ENCODE measurements around the gene ZNF200. TPM values are rescaled to one million over a fixed set of nuclear protein-coding genes. Genes with fewer than 3 reads are reported as not detected.

Gene ZNF200
- total and polyA plus RNA-seq, 2 donors (not counting 1 experiment from before 2014, with no cell fraction given), result 2.7 to 20.1 TPM

DNA sequence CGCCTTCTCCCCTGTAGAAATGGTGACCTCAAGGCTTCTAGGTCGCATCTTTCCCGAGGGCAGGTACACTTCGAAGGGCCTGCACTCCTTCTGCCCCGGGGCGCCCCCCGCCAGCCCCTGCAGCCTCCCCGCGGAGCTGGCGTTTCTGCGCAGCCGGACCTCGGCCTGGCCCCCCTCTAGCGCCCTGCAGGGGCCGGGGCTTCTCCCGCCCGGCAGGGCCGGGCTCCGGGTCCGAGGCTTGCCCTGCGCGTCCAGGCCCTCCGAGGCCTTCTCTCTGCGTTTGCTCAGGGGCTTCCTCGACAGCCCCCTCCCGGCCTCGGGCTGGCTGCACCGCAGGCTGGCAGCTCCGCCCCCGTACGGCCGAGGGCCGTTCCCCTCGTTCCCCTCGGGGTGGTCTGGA lies 19.4 kb upstream of the ZNF200 start:
- no peak overlapping the region for H2AFZ ChIP-seq (ENCODE audit: insufficient read depth, low read depth, low read length, poor library complexity, severe bottlenecking)
- ATAC-seq (ENCODE audit: low read depth), result no peak
- CTCF ChIA-PET, result no interaction called here
- no peak overlapping the region for H3K4me2 ChIP-seq (replicated peaks; ENCODE audit: low read depth, low read length, poor library complexity, severe bottlenecking)
- Mint-ChIP-seq H3K4me3 (no peak overlapping the region), H3K27me3 (peaks cover 25% of the 10 kb centered on the region), H3K9me3 (ENCODE audit: insufficient read depth) (no peaks in the 10 kb centered on the region), H3K27ac (no peak overlapping the region), H3K4me1 (no peaks in the 10 kb centered on the region)
- 63% methylated on average over 32 of the region's 35 CpGs for WGBS (ENCODE audit: insufficient coverage)
- H3K4me1 ChIP-seq (ENCODE audit: control insufficient read depth in 2 of 2, insufficient read depth in 2 of 2, low read length in 2 of 2), result no peaks in the 10 kb centered on the region
- no peaks in the 10 kb centered on the region for H3K79me2 ChIP-seq (ENCODE audit: control insufficient read depth, insufficient read depth, low read length)
- H4K20me1 ChIP-seq (ENCODE audit: control insufficient read depth, insufficient read depth, low read length, poor library complexity, severe bottlenecking), result no peaks in the 10 kb centered on the region
- TF ChIP-seq EZH2 (IDR thresholded peaks at IDR 0.05; ENCODE audit: borderline replicate concordance, insufficient read depth, low read depth, low read length, poor library complexity, severe bottlenecking), result no peak
- TF ChIP-seq CTCF (IDR thresholded peaks at IDR 0.05), result no peak
- intact Hi-C loops (cut with micrococcal nuclease), result no loop called here
- no peak for DNase-seq
- no peak overlapping the region for H3K4me3 ChIP-seq (ENCODE audit: control extremely low read depth in 1 of 5, extremely low read depth in 1 of 5, insufficient read depth in 1 of 5, low read depth in 2 of 5, low read length in 4 of 5)
- H3K36me3 ChIP-seq (replicated peaks in 1 of 2; ENCODE audit: control extremely low read depth in 1 of 2, control insufficient read depth in 1 of 2, extremely low read depth in 1 of 2, insufficient read depth in 2 of 2, low read length in 1 of 2), result no peaks in the 10 kb centered on the region
- no peak overlapping the region for H3K27ac ChIP-seq (ENCODE audit: low read length in 2 of 2)
- peaks cover 0 to 5% (median 0%) of the 10 kb centered on the region in 3 donors for H3K9me3 ChIP-seq (ENCODE audit: control extremely low read depth in 1 of 3, control insufficient read depth in 2 of 3, insufficient read depth in 1 of 3, low read length in 2 of 3)
- H3K9ac ChIP-seq (ENCODE audit: low read length), result no peak overlapping the region
- peaks cover 0 to 15% (median 3%) of the 10 kb centered on the region in 4 experiments for H3K27me3 ChIP-seq (replicated peaks in 1 of 4; ENCODE audit: control extremely low read depth in 1 of 4, control insufficient read depth in 3 of 4, insufficient read depth in 4 of 4, low read length in 3 of 4)
- POLR2A ChIA-PET, result interaction anchor here (0.8 kb wide), 1 partner anchor 10 kb away, joined by 4 read pairs; no protein-coding TSS in a partner anchor

DNA sequence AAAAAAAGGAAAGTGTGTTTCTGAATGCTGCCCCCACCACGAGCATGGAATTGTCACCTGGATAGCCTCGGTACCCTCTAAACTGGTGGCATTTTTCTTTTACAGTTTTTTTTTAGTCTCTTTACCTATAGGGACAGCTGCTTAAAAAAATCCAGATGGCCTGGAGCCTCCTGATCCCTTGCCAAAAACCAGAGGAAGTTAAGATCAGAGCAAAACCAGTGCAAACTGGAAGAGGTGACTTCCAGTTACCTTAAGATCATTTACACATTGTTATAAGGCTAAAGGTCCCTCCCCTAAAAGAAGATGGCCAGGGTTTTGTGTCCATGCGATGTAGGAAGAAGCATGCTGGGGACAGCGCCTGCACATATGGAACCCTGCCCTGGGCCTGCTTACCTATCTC lies 18.0 kb upstream of the ZNF200 start:
- no peak overlapping the region for H3K4me2 ChIP-seq (replicated peaks; ENCODE audit: low read depth, low read length, poor library complexity, severe bottlenecking)
- no peaks in the 10 kb centered on the region for H4K20me1 ChIP-seq (ENCODE audit: control insufficient read depth, insufficient read depth, low read length, poor library complexity, severe bottlenecking)
- intact Hi-C loops (cut with micrococcal nuclease), result no loop called here
- ATAC-seq (ENCODE audit: low read depth), result no peak
- H3K36me3 ChIP-seq (replicated peaks in 1 of 2; ENCODE audit: control extremely low read depth in 1 of 2, control insufficient read depth in 1 of 2, extremely low read depth in 1 of 2, insufficient read depth in 2 of 2, low read length in 1 of 2), result no peaks in the 10 kb centered on the region
- Mint-ChIP-seq H3K27ac (no peak overlapping the region), H3K9me3 (ENCODE audit: insufficient read depth) (no peaks in the 10 kb centered on the region), H3K4me3 (no peak overlapping the region), H3K4me1 (no peaks in the 10 kb centered on the region), H3K27me3 (peaks cover 16% of the 10 kb centered on the region)
- no peak overlapping the region for H2AFZ ChIP-seq (ENCODE audit: insufficient read depth, low read depth, low read length, poor library complexity, severe bottlenecking)
- CTCF ChIA-PET, result interaction anchor here (0.7 kb wide), 1 partner anchor 207 kb away, joined by 4 read pairs; no protein-coding TSS in a partner anchor
- POLR2A ChIA-PET, result no interaction called here
- 100% methylated on average over 2 of the region's 4 CpGs for WGBS (ENCODE audit: insufficient coverage)
- H3K27me3 ChIP-seq (replicated peaks in 1 of 4; ENCODE audit: control extremely low read depth in 1 of 4, control insufficient read depth in 3 of 4, insufficient read depth in 4 of 4, low read length in 3 of 4), result peaks cover 0 to 17% (median 1%) of the 10 kb centered on the region in 4 experiments
- no peak for DNase-seq
- no peaks in the 10 kb centered on the region for H3K4me1 ChIP-seq (ENCODE audit: control insufficient read depth in 2 of 2, insufficient read depth in 2 of 2, low read length in 2 of 2)
- TF ChIP-seq CTCF (IDR thresholded peaks at IDR 0.05), result no peak
- no peak for TF ChIP-seq EZH2 (IDR thresholded peaks at IDR 0.05; ENCODE audit: borderline replicate concordance, insufficient read depth, low read depth, low read length, poor library complexity, severe bottlenecking)
- H3K9ac ChIP-seq (ENCODE audit: low read length), result no peak overlapping the region
- H3K79me2 ChIP-seq (ENCODE audit: control insufficient read depth, insufficient read depth, low read length), result no peaks in the 10 kb centered on the region
- H3K27ac ChIP-seq (ENCODE audit: low read length in 2 of 2), result no peak overlapping the region
- peaks cover 0 to 5% (median 0%) of the 10 kb centered on the region in 3 donors for H3K9me3 ChIP-seq (ENCODE audit: control extremely low read depth in 1 of 3, control insufficient read depth in 2 of 3, insufficient read depth in 1 of 3, low read length in 2 of 3)
- H3K4me3 ChIP-seq (ENCODE audit: control extremely low read depth in 1 of 5, extremely low read depth in 1 of 5, insufficient read depth in 1 of 5, low read depth in 2 of 5, low read length in 4 of 5), result no peak overlapping the region

Data from B cell (primary cell).